ENCODE data around the gene MYO7B.

MYO7B gene

GRCh38 chr2:127588241-127588640 is 52.8 kb downstream of the MYO7B start:
- H3K4me3 ChIP-seq (ENCODE audit: low read depth, low read length) = no peak overlapping the region
- no peaks in the 10 kb centered on the region for H3K27me3 ChIP-seq (ENCODE audit: control insufficient read depth, insufficient read depth, low read length)
- H3K4me2 ChIP-seq (ENCODE audit: low read length) = no peak overlapping the region
- no peaks in the 10 kb centered on the region for H3K9me3 ChIP-seq (ENCODE audit: control insufficient read depth, low read length)
- H3K27ac ChIP-seq = no peak overlapping the region
- no peak for TF ChIP-seq CTCF (IDR thresholded peaks at IDR 0.05)
- no peaks in the 10 kb centered on the region for H3K79me2 ChIP-seq
- no peaks in the 10 kb centered on the region for H3K4me1 ChIP-seq
- H3K9ac ChIP-seq = no peak overlapping the region
- no peak overlapping the region for H2AFZ ChIP-seq
- H3K36me3 ChIP-seq (ENCODE audit: control insufficient read depth, insufficient read depth, low read length) = no peaks in the 10 kb centered on the region

- Histone ChIP-seq H3K4me3 (ENCODE audit: low read depth, low read length) (no peak overlapping the region), H3K4me1 (no peaks in the 10 kb centered on the region), H3K27me3 (ENCODE audit: control insufficient read depth, insufficient read depth, low read length) (no peaks in the 10 kb centered on the region), H3K36me3 (ENCODE audit: control insufficient read depth, insufficient read depth, low read length) (no peaks in the 10 kb centered on the region), H2AFZ (no peak overlapping the region), H3K9me3 (ENCODE audit: control insufficient read depth, low read length) (no peaks in the 10 kb centered on the region), H3K27ac (no peak overlapping the region), H3K79me2 (no peaks in the 10 kb centered on the region), H3K4me2 (ENCODE audit: low read length) (no peak overlapping the region), H3K9ac (no peak overlapping the region)
- no peak for TF ChIP-seq CTCF (IDR thresholded peaks at IDR 0.05)
Measured at GRCh38 chr2:127589358-127589757, 53.9 kb downstream of the MYO7B start.

GRCh38 chr2:127589841-127590240 is 54.4 kb downstream of the MYO7B start:
- Histone ChIP-seq H3K79me2 (no peaks in the 10 kb centered on the region), H3K4me1 (no peaks in the 10 kb centered on the region), H3K27me3 (ENCODE audit: control insufficient read depth, insufficient read depth, low read length) (no peaks in the 10 kb centered on the region), H3K9ac (no peak overlapping the region), H3K27ac (no peak overlapping the region), H3K4me2 (ENCODE audit: low read length) (no peak overlapping the region), H3K36me3 (ENCODE audit: control insufficient read depth, insufficient read depth, low read length) (no peaks in the 10 kb centered on the region), H3K4me3 (ENCODE audit: low read depth, low read length) (no peak overlapping the region), H3K9me3 (ENCODE audit: control insufficient read depth, low read length) (no peaks in the 10 kb centered on the region), H2AFZ (no peak overlapping the region)
- TF ChIP-seq CTCF (IDR thresholded peaks at IDR 0.05) = no peak

GRCh38 chr2:127590386-127591190 is 55.1 kb downstream of the MYO7B start:
- no peaks in the 10 kb centered on the region for H3K4me1 ChIP-seq
- no peaks in the 10 kb centered on the region for H3K79me2 ChIP-seq
- H3K4me2 ChIP-seq (ENCODE audit: low read length) = no peak overlapping the region
- H3K27ac ChIP-seq = no peak overlapping the region
- no peak overlapping the region for H2AFZ ChIP-seq
- H3K9me3 ChIP-seq (ENCODE audit: control insufficient read depth, low read length) = no peaks in the 10 kb centered on the region
- H3K9ac ChIP-seq = no peak overlapping the region
- no peak overlapping the region for H3K4me3 ChIP-seq (ENCODE audit: low read depth, low read length)
- no peaks in the 10 kb centered on the region for H3K27me3 ChIP-seq (ENCODE audit: control insufficient read depth, insufficient read depth, low read length)
- no peak for TF ChIP-seq CTCF (IDR thresholded peaks at IDR 0.05)
- no peaks in the 10 kb centered on the region for H3K36me3 ChIP-seq (ENCODE audit: control insufficient read depth, insufficient read depth, low read length)

Data from parathyroid adenoma (tissue), 2 donors.